Stimulated activated CD8-positive, alpha-beta memory T cell treated with anti-CD3 and anti-CD28 coated beads, Interleukin-7, amount 100 ng/mL, for 4 hours (primary cell): ENCODE data around the gene STAMBP.
"Not testable (repeated sequence)": the region's sequence is repeated elsewhere in the genome, so short reads cannot be mapped to it uniquely, and the experiment has no call there.

Source experiments
- DNase-seq, 2 donors: peaks; one replicate each; pipeline ENCODE4 v3.0.0-alpha.2; 2020; ENCODE audit warnings: low read depth in 2 of 2

STAMBP gene

DNA sequence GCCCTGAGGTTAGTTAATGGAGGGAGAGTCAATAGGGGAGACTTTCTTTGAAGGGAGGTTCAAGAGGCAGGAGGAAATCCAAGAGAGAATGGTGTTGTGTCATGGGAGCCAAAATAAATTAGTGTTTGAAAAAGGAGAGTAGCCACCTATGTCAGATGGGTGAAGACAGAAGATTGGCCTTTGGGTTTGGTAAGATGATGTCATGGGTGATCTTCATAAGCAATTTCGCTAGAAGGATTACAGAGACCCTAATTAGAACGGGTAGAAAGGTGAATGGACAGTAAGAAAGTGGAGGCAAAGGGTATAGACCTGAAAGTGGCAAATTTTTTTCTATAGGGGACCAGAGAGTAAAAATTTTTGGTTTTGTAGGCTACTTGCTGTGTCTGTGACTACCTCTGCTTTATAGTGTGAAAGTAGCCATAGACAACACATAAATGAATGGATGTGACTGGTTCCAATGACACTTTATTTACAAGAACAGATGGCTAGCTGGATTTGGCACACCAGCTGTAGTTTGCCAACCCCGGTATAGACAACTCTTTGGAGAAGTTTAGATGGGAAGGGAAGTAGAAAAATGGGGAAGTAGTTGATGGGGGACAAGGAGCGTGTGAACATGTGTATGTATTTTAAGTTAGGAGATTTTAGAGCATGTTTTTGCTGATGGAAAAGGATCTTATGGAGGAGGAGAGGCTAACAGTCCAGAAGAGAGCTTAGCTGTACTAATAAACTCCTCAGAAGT is 9.3 kb downstream of the STAMBP start:
- no peak for DNase-seq

DNA sequence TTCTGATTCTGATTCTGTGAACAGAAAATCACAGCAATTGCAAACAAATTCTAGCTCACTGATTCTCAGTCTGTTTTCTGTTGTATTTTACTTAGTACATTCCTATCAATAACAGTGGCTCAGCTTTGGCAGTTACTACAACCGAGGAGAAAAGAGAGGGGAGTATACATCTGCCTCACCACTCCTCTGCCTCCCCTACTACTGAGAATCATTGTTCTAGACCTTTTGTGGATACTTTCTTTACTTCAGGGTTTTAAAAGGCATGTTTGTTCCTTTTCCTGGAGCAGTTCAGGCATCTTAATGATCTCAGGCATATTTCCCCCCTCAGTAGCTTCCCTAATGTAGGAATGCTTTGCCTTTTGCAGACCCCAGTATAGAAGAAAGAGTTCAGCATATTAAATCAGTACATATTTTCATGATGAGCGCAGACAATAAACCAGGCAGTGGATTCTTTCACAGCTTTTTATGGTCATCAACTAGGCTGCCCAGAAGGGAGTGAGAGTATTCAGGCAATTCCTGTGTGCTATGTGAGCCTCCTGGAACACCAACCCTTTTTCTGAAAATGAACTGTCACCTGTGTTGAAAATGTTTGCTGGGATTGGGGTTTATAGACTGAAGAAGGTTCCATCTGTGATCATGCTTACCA is 10.3 kb downstream of the STAMBP start:
- DNase-seq = no peak

DNA sequence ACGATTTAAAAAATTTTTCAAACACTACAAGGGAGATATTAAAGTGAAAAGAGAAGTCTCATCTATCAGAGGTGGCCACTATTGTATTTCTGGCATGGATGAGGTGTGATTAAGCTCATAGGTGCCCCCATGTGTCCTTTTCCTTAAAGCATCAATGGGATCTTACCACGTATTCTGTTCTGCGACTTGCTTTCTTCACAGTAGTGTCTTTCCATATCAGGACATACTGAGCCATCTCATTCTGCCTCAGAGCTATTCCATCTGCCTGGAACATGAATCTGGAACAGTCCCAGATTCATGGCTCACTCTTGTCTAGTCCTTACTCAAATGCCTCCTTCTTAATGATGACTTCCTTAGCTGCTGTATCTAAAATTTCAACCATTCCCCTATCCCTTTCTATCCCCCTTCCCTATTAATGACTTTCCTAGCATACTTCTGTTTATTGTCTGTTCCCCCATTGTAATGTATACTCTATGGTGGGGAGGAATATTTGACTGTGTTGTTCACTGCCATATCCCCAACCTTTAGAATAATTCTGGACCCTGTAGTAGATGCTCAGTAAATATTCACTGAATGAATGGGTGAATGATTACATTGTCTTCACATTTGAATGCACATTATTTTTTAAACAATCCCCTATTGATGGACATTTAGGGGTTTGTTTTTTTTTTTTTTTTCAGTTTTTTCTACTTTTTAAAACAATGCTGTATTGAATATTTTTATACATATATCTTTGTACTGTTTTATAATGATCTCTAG is 11.1 kb downstream of the STAMBP start:
- no peak for DNase-seq

DNA sequence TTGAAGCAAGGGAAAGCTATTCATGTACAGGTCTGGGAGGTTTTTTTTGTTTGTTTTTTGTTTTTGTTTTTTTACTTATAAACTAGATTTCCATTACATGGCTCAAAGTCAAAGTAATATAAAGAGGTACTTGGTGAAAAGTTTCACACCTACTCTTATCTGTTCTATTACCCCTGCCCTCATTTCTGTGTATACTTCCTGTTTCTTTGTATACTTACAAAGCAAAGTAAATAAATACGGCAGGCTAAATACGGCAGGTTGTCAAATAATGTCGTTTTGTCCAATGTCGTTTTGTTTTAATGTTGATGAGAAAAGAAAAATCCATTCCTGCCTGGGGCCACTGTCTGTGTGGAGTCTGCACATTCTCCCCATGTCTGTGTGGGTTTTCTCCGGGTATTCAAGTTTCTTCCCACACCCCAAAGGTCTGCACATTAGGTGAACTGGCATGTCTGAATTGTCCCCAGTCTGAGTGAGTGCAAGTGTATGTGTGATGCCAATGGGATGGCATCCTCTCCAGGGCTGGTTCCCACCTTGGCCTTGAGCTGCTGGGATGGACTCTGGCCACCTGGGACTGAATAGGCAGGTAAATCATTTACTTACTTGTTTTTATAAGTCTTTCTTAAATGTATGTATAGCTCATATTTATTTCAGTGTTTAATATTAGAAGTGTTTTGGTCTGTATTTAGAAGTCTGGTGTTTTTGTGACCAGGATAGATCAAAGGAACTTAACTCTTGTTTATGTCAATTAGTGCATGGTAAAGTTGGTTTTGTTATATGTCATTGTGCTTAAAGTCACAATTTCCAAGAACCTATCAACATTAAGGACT is 13.4 kb downstream of the STAMBP start:
- DNase-seq = no peak

DNA sequence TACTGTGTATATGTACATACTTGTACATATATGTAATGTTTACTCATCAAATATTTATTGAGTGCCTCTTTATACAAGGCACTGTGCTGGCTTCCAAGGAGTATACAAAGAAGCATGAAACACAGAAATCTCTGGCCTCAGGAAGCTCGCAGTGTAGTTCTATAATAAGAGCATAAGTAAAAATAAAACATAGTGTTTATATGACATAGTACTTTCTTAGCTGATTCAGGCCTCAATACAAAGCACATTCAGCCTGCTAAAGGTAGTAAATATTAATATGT is 13.9 kb downstream of the STAMBP start:
- no peak for DNase-seq

DNA sequence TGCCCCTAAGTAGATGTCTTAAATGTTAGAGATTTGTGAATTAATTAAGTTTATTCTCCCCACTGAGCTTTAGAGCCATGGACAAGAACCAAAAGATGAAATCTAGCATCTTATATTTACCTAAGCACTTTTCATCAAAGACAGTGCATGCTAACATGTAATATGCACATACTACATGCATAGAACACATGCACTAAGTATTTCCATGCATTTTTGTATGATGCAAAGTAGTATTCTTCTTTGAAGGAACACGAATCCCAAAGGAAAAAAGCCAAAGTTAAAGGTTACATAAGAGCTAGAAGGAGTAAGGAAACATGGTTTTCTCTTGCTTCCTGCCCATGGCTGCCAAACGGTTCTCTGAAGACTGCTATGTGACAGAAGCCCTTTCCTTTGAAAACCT is 15.3 kb downstream of the STAMBP start:
- no peak for DNase-seq

GRCh38 chr2:73850009-73850408 is 21.2 kb downstream of the STAMBP start:
- no peak for DNase-seq

DNA sequence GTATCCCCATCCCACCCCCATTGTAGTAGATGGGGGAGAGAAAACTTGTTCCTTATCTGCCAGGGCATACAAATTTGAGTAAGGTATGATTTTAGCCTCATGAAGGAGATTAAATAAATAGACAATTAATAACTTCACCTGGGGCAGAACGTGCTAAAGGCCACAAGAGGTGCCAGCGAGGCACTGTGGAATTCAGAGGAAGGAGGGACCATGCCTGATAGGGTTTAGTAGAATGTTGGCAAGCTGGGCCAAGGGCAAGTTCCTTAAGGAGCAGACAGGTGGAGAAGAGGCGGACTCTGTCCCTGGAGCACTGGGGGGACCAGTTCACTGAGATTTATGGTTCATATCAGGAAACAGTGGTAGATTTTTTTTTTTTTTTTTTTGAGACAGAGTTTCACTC is 22.5 kb downstream of the STAMBP start:
- DNase-seq = no peak

- no peak for DNase-seq
Measured at GRCh38 chr2:73852020-73852419, 23.3 kb downstream of the STAMBP start.

- no peak for DNase-seq
Measured at GRCh38 chr2:73855526-73855925, 26.8 kb downstream of the STAMBP start.

DNA sequence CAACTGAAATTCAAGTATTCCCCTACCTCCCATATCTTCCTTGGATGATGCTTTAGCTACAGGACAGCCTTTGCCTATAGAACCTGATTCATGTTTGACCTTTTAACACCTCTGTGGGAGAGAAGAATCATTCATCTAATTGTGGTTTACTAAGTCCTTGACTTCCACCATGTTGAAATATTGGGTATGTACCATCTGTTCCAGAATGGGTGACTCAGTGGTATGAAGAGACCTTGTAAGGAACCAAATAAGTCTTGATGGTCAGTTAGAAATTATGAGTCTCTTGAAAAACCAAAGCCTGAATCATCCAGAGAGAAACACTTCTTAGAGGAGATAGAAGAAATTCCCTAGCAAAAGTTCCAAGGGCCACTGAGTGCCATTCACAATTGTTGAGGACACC is 27.5 kb downstream of the STAMBP start:
- DNase-seq = no peak

- peak in 1 of 2 donors; percentile 3 for DNase-seq
Measured at GRCh38 chr2:73859721-73860586, 31.2 kb downstream of the STAMBP start.

DNA sequence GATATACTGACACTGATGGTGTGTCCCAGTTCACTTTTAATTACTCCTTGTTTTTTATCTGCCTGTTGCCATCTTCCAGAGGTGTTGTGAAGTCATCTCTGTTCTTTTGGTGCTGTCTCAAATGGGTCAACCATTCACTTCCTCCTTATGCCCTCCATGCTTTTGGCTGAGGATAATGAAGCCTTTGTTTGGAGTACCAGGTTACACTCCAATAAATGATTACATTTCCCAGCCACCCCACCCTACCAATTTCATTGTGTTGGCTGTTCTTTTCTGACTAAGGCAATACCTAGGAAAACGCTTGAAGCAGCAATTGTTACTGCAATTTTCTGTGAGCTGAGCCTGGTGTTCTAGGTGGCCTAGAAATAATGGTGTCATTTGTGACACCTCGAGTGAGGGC is 34.2 kb downstream of the STAMBP start:
- no peak for DNase-seq

DNA sequence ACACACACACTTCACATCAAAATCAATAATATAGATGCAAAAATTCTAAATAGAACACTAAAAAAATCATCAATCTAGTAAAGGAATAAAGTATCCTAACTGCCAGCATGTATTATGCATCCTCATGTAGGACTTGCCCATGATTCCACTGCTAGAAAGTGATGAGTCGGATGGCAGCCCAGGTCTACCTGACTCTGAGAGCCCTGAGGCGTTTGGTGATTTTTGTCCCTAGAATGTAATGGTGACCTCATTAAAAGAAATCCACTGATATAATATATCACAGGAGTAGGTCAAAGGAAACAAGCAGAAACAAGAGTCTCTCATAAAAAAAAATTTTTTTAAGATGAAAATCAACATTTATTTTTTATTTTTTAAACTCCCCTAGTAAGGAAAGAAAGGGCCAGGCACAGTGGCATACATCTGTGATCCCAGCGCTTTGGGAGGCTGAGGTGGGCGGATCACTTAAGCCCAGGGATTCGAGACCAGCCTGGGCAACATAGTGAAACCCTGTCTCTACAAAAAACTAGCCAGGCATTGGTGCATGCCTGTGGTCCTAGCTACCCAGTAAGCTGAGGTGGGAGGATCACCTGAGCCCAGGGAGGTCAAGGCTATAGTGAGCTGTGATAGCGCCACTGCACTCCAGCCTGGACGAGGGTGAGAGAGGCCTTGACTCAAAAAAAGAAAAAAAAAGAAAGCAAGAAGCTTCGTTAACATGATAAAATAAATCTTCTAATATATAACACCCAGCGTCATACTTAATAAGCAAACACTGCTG is 39.6 kb downstream of the STAMBP start:
- no peak for DNase-seq

GRCh38 chr2:73870084-73870483 is 41.3 kb downstream of the STAMBP start:
- no peak for DNase-seq

DNA sequence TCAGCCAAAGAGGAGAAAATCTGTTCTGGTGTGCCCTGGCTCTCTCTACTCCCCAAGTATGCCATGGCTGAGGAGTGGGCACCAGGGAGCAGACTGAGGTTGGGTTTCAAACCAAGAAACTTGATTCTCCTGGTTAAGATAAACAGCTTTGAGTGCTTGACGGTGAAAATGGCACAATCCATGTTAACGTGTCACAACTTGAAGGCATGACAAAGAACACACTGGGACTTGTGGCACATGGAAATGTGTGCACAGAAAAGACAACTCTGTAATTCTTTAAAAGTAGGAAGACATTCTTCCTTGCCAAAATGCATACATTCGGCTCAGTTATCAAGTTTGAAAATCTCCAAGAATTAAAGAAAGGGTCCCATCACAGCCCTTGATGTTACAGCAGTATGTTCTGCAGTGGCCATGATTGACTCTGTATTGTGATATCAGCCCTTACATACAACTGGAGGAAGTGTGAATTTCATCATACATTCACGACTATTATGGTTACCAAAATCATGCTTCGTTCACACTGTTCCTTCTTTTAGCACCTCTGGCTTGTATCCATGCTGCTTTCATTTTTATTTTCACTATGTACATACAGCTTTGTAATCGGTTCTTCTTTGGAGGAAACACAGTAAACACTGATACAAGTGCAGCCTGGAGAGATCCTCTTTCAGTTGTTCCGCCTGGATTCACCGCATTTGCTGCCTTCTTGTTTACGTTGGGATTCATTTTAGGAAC is 48.5 kb downstream of the STAMBP start:
- no peak for DNase-seq

DNA sequence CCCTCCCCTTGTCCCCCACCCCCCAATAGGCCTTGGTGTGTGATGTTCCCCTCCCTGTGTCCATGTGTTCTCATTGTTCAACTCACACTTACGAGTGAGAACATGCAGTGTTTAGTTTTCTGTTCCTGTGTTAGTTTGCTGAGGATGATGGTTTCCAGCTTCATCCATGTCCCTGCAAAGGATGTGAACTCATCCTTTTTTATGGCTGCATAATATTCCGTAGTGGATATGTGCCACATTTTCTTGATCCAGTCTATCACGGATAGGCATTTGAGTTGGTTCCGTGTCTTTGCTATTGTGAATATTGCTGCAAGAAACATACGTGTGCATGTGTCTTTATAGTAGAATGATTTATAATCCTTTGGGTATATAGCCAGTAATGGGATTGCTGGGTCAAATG is 49.2 kb downstream of the STAMBP start:
- DNase-seq = not testable (repeated sequence)

DNA sequence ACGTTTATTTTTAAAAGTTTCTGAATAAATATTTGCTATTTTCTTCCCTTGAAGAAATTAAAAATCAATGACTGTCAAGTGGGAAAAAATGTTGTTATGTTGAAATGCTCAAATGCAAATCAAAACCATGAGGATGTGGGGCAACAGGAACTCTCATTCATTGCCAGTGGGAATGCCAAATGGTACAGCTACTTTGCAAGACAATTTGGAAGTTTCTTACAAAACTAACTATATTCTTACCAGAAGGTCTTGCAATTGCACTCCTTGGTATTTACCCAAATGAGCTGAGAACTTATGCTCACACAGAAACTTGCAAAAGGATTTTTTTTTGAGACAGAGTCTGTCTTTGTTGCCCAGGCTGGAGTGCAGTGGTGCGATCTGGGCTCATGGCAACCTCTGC is 56.6 kb downstream of the STAMBP start:
- DNase-seq = no peak

GRCh38 chr2:73886357-73886756 is 57.6 kb downstream of the STAMBP start:
- DNase-seq = peak in 1 of 2 donors; percentile 31
